CD14-positive monocyte (primary cell): ENCODE results near the gene SLC46A2. TPM values are rescaled to one million over a fixed set of nuclear protein-coding genes. Genes with fewer than 3 reads are reported as not detected.

Source experiments
- DNase-seq, 3 donors: peaks; one replicate each; pipeline ENCODE4 v3.0.0-alpha.2; 2011 to 2022
- H2AFZ ChIP-seq: 2 replicates; pipeline ENCODE4 v1.6.0; 2012; ENCODE audit warnings: mild to moderate bottlenecking, low read depth, low read length, inconsistent platforms; ENCODE audit not compliant: insufficient read depth, poor library complexity, severe bottlenecking
- H3K27ac ChIP-seq, 2 donors: 1 replicate in 1 of 2; 2 replicates in 1 of 2; pipeline ENCODE4 v1.5.1; 2012 to 2013; ENCODE audit warnings: low read length in 2 of 2, control low read depth in 1 of 2, inconsistent platforms in 1 of 2, low read depth in 1 of 2, mild to moderate bottlenecking in 1 of 2
- H3K27me3 ChIP-seq, 2 donors: one replicate each; pipeline versions ENCODE4 v1.6.0 to v1.6.1; 2011 to 2013; ENCODE audit warnings: low read length in 2 of 2; ENCODE audit not compliant: control insufficient read depth in 2 of 2, insufficient read depth in 2 of 2
- H3K36me3 ChIP-seq, 2 donors: replicated peaks in 1 of 2; 1 replicate in 1 of 2; 2 replicates in 1 of 2; pipeline versions ENCODE4 v1.5.1 to v1.6.1; 2012 to 2013; ENCODE audit warnings: low read length in 2 of 2, control low read depth in 1 of 2, inconsistent platforms in 1 of 2, mild to moderate bottlenecking in 1 of 2; ENCODE audit not compliant: insufficient read depth in 2 of 2, control insufficient read depth in 1 of 2
- H3K4me1 ChIP-seq, 2 donors: 1 replicate in 1 of 2; 2 replicates in 1 of 2; pipeline versions ENCODE4 v1.5.1 to v1.6.1; 2012 to 2013; ENCODE audit warnings: low read length in 2 of 2, control low read depth in 1 of 2, inconsistent platforms in 1 of 2, mild to moderate bottlenecking in 1 of 2, moderate library complexity in 1 of 2; ENCODE audit not compliant: insufficient read depth in 2 of 2, control insufficient read depth in 1 of 2
- H3K4me2 ChIP-seq: replicated peaks from 2 replicates; pipeline ENCODE3; 2012; ENCODE audit warnings: low read length, moderate library complexity, mild to moderate bottlenecking; ENCODE audit not compliant: poor library complexity, severe bottlenecking; ENCODE audit errors: extremely low read depth
- H3K4me3 ChIP-seq, 3 experiments: fragments of 200-600 bp in 1 of 3; sonication (generic) in 1 of 3; replicated peaks in 1 of 3; 1 replicate in 2 of 3; 2 replicates in 1 of 3; pipeline ENCODE4 v1.5.1; 2011 to 2013; ENCODE audit warnings: low read length in 3 of 3, mild to moderate bottlenecking in 3 of 3, control low read depth in 2 of 3, low read depth in 2 of 3, inconsistent platforms in 1 of 3, moderate library complexity in 1 of 3
- H3K79me2 ChIP-seq: 2 replicates; pipeline ENCODE4 v1.6.0; 2012; ENCODE audit warnings: mild to moderate bottlenecking, control low read depth, inconsistent platforms, low read length, moderate library complexity; ENCODE audit not compliant: insufficient read depth
- H3K9ac ChIP-seq: 2 replicates; pipeline ENCODE4 v1.6.0; 2017; ENCODE audit warnings: low read length, mild to moderate bottlenecking; ENCODE audit not compliant: insufficient read depth, poor library complexity, severe bottlenecking
- H3K9me3 ChIP-seq, 2 donors: replicated peaks in 1 of 2; 1 replicate in 1 of 2; 2 replicates in 1 of 2; pipeline versions ENCODE4 v1.5.1 to v1.6.1; 2012 to 2013; ENCODE audit warnings: low read length in 2 of 2, control low read depth in 1 of 2; ENCODE audit not compliant: control insufficient read depth in 1 of 2, insufficient read depth in 1 of 2
- H4K20me1 ChIP-seq: 2 replicates; pipeline ENCODE4 v1.6.0; 2012; ENCODE audit warnings: mild to moderate bottlenecking, low read length, control low read depth, moderate library complexity; ENCODE audit not compliant: insufficient read depth
- H3K27ac Mint-ChIP-seq, 7 donors: one replicate each; pipeline ENCODE4 v1.8.0; 2020; ENCODE audit warnings: mild to moderate bottlenecking in 7 of 7, mixed read lengths in 7 of 7, moderate library complexity in 6 of 7, inconsistent platforms in 2 of 7
- H3K27me3 Mint-ChIP-seq, 3 donors: one replicate each; pipeline ENCODE4 v1.8.0; 2021 to 2022; ENCODE audit warnings: low read depth in 3 of 3, mild to moderate bottlenecking in 3 of 3, mixed read lengths in 3 of 3, moderate library complexity in 3 of 3, inconsistent platforms in 1 of 3
- H3K36me3 Mint-ChIP-seq, 2 donors: one replicate each; pipeline ENCODE4 v1.8.0; 2020; ENCODE audit warnings: mixed read lengths in 2 of 2, inconsistent platforms in 1 of 2, mild to moderate bottlenecking in 1 of 2
- H3K4me1 Mint-ChIP-seq: one replicate; pipeline ENCODE4 v1.8.0; 2020; ENCODE audit warnings: mild to moderate bottlenecking, mixed read lengths
- H3K4me3 Mint-ChIP-seq, 2 donors: one replicate each; pipeline ENCODE4 v1.8.0; 2020; ENCODE audit warnings: mild to moderate bottlenecking in 2 of 2, mixed read lengths in 2 of 2, moderate library complexity in 1 of 2
- H3K9me3 Mint-ChIP-seq, 7 donors: one replicate each; pipeline ENCODE4 v1.8.0; 2020 to 2022; ENCODE audit warnings: mixed read lengths in 7 of 7, mild to moderate bottlenecking in 6 of 7, moderate library complexity in 6 of 7, inconsistent platforms in 2 of 7
- WGBS: methylation state at CpG from one replicate; pipeline ENCODE4 v1.1.5; 2013; ENCODE audit warnings: missing lambda C conversion rate; ENCODE audit not compliant: insufficient coverage; 5-methylcytosine and 5-hydroxymethylcytosine counted together
- intact Hi-C, 2 donors: fragments of 100-400 bp; cut with micrococcal nuclease; formaldehyde crosslinking; loops; one replicate each; pipeline versions ENCODE4 v1.15.0 to v1.15.1; 2023
- polyA plus RNA-seq, 3 donors: library from polyadenylated mRNA; depleted of rRNA in 1 of 3; unstranded in 2 of 3; stranded (reverse) in 1 of 3; fragments of 300-500 nt in 2 of 3; fragments of >200 nt in 1 of 3; fragmentation: Illumina TruSeq in 2 of 3; gene quantifications; 1 replicate in 2 of 3; 2 replicates in 1 of 3; pipeline ENCODE4 v1.2.3, GENCODE V29; 2012 to 2021
- TF ChIP-seq, protein P1 (sequence below): fragments of 200-600 bp; IDR thresholded peaks from one replicate; pipeline ENCODE4 v1.8.0; 2022; ENCODE audit warnings: antibody characterized with exemption, mild to moderate bottlenecking

The SLC46A2 gene
- polyA plus RNA-seq, 3 donors = 43.5 to 87.0 (median 45.1) TPM

DNA sequence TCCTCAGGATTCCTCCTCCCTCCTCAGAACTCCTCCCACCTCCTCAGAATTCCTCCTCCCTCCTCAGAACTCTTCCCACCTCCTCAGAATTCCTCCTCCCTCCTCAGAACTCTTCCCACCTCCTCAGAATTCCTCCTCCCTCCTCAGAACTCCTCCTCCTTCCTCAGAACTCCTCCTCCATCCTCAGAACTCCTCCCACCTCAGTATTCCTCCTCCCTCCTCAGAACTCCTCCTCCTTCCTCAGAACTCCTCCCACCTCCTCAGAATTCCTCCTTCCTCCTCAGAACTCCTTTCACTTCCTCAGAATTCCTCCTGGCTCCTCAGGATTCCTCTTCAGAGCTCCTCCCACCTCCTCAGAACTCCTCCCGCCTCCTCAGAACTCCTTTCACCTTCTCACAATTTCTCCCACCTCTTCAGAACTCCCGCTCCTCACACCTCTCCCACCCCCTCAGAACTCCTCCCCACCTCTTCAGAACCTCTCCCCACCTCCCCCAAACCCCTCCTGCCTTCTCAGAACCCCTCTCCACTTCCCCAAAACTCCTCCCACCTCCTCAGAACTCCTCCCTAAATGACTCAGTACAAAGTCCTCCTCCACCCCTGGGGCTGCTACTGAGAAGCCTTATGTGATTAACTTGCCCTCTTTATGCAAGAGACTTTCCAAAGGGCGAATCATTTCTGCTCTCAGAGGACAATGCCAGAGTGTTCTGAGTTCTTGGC, 23.2 kb downstream of the SLC46A2 start:
- H3K36me3 Mint-ChIP-seq = peaks cover 42 to 68% of the 10 kb centered on the region in 2 donors
- H3K4me1 Mint-ChIP-seq = peaks cover 75% of the 10 kb centered on the region
- H3K9me3 Mint-ChIP-seq = no peaks in the 10 kb centered on the region

DNA sequence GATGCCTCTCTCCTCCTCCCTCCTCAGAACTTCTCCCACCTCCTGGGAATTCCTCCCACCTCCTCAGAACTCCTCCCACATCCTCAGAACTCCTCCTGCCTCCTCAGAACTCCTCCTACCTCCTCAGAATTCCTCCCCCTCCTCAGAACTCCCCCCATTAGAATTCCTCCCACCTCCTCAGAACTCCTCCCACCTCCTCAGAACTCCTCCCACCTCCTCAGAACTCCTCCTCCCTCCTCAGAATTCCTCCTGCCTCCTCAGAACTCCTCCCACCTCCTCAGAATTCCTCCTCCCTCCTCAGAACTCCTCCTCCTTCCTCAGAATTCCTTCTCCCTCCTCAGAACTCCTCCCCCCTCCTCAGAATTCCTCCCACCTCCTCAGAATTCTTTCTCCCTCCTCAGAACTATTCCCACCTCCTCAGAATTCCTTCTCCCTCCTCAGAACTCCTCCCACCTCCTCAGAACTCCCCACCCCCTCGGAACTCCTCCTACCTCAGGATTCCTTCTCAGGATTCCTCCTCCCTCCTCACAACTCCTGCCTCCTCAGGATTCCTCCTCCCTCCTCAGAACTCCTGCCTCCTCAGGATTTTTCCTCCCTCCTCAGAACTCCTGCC, 23.9 kb downstream of the SLC46A2 start:
- Histone ChIP-seq H3K4me3 (peak overlapping the region in 1 of 3 experiments; percentile 50), H3K9me3 (no peaks in the 10 kb centered on the region), H3K4me2 (peak overlapping the region; percentile 44), H4K20me1 (no peaks in the 10 kb centered on the region), H3K27ac (peak overlapping the region; percentile 53 to 78), H3K9ac (no peak overlapping the region), H3K36me3 (peaks cover 23 to 47% of the 10 kb centered on the region in 2 donors), H3K27me3 (no peaks in the 10 kb centered on the region), H3K79me2 (peaks cover 43% of the 10 kb centered on the region), H3K4me1 (peaks cover 77% of the 10 kb centered on the region in 2 donors), H2AFZ (no peak overlapping the region)
- H3K9me3 Mint-ChIP-seq = no peaks in the 10 kb centered on the region
- peak overlapping the region; percentile 92 to 98 (median 95) for H3K27ac Mint-ChIP-seq
- WGBS = 94% methylated on average over 1 of the region's 1 CpG
- peaks cover 37 to 64% of the 10 kb centered on the region in 2 donors for H3K36me3 Mint-ChIP-seq
- TF ChIP-seq, protein P1, sequence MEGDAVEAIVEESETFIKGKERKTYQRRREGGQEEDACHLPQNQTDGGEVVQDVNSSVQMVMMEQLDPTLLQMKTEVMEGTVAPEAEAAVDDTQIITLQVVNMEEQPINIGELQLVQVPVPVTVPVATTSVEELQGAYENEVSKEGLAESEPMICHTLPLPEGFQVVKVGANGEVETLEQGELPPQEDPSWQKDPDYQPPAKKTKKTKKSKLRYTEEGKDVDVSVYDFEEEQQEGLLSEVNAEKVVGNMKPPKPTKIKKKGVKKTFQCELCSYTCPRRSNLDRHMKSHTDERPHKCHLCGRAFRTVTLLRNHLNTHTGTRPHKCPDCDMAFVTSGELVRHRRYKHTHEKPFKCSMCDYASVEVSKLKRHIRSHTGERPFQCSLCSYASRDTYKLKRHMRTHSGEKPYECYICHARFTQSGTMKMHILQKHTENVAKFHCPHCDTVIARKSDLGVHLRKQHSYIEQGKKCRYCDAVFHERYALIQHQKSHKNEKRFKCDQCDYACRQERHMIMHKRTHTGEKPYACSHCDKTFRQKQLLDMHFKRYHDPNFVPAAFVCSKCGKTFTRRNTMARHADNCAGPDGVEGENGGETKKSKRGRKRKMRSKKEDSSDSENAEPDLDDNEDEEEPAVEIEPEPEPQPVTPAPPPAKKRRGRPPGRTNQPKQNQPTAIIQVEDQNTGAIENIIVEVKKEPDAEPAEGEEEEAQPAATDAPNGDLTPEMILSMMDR = no peak
- peaks cover 75% of the 10 kb centered on the region for H3K4me1 Mint-ChIP-seq
- intact Hi-C loops = no loop called here
- H3K4me3 Mint-ChIP-seq = no peak overlapping the region
- peaks cover 0 to 5% (median 2%) of the 10 kb centered on the region in 3 donors for H3K27me3 Mint-ChIP-seq
- DNase-seq = no peak

More for the DNA sequence above, 23.2 kb downstream of the SLC46A2 start:
- Histone ChIP-seq H3K9ac (no peak overlapping the region), H4K20me1 (no peaks in the 10 kb centered on the region), H3K79me2 (peaks cover 41% of the 10 kb centered on the region), H3K27ac (peak overlapping the region; percentile 53 to 78), H3K36me3 (peaks cover 23 to 47% of the 10 kb centered on the region in 2 donors), H2AFZ (no peak overlapping the region), H3K27me3 (no peaks in the 10 kb centered on the region), H3K9me3 (no peaks in the 10 kb centered on the region), H3K4me3 (peak overlapping the region in 1 of 3 experiments; percentile 50), H3K4me1 (peaks cover 77% of the 10 kb centered on the region in 2 donors), H3K4me2 (peak overlapping the region; percentile 44)
- WGBS = 38% methylated on average over 2 of the region's 3 CpGs
- intact Hi-C loops = no loop called here
- DNase-seq = peak; percentile 70 to 90 (median 70)
- TF ChIP-seq, protein P1 = no peak
- Mint-ChIP-seq H3K4me3 (peak overlapping the region; percentile 51 to 68), H3K27me3 (peaks cover 0 to 5% (median 2%) of the 10 kb centered on the region in 3 donors), H3K27ac (peak overlapping the region; percentile 92 to 98 (median 95))
